Activated naive CD4-positive, alpha-beta T cell treated with anti-CD3 and anti-CD28 coated beads for 36 hours (primary cell): Measurements from ENCODE around the gene VAV2. TPM values are rescaled to one million over a fixed set of nuclear protein-coding genes. Genes with fewer than 3 reads are reported as not detected.

ENCODE experiments used
- CTCF ChIA-PET: fragments of 350-600 bp; sonication (Branson Sonifier 250); formaldehyde crosslinking; loops from one replicate; lab custom pipeline; 2021; ENCODE audit warnings: antibody characterized with exemption; lab: Charles Lee
- DNase-seq: peaks from one replicate; pipeline ENCODE4 v3.0.0-alpha.2; 2020
- H3K27ac Mint-ChIP-seq: one replicate; pipeline ENCODE4 v1.8.0; 2021; ENCODE audit warnings: mild to moderate bottlenecking, mixed read lengths
- H3K27me3 Mint-ChIP-seq: one replicate; pipeline ENCODE4 v1.8.0; 2021; ENCODE audit warnings: low read depth, mixed read lengths
- H3K36me3 Mint-ChIP-seq: one replicate; pipeline ENCODE4 v1.8.0; 2021; ENCODE audit warnings: low read depth, mixed read lengths
- H3K4me1 Mint-ChIP-seq: one replicate; pipeline ENCODE4 v1.8.0; 2021; ENCODE audit warnings: low read depth, mixed read lengths
- H3K4me3 Mint-ChIP-seq: one replicate; pipeline ENCODE4 v1.8.0; 2021; ENCODE audit warnings: mild to moderate bottlenecking, moderate library complexity, mixed read lengths
- H3K9me3 Mint-ChIP-seq: one replicate; pipeline ENCODE4 v1.8.0; 2021; ENCODE audit warnings: mixed read lengths
- intact Hi-C: fragments of 100-400 bp; cut with micrococcal nuclease; formaldehyde crosslinking; loops from one replicate; pipeline ENCODE4 v1.15.1; 2023
- total RNA-seq, 2 experiments: library from RNA; stranded (reverse); gene quantifications; one replicate each; pipeline ENCODE4 v1.2.3, GENCODE V29; 2021

The VAV2 gene
- total RNA-seq, 2 experiments from 2014 or later, result 3.4 to 3.8 TPM

DNA sequence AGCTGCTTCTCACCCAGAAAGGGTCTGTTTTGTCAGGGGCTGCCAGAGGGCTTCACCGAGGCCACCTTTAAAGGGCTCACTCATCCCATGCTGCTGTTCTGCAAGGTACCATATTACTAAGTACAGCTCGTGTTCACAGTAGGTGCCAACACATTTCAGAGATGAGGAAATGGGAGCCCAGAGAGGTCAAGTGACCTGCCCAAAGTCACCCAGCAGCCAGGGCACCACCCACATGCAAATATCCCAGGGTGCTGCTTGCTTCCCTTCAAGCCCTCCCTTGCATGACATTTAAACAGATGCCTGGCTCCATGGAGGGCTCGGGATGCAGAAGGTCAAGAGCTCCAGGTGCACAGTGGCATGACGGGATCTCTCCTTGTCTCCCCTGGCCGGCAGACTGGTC, 130.4 kb downstream of the VAV2 start:
- H3K27me3 Mint-ChIP-seq, result no peaks in the 10 kb centered on the region
- peaks cover 7% of the 10 kb centered on the region for H3K9me3 Mint-ChIP-seq
- intact Hi-C loops, result no loop called here
- no peaks in the 10 kb centered on the region for H3K36me3 Mint-ChIP-seq
- CTCF ChIA-PET, result no interaction called here
- H3K4me1 Mint-ChIP-seq, result no peaks in the 10 kb centered on the region
- DNase-seq, result no peak
- no peak overlapping the region for H3K4me3 Mint-ChIP-seq
- H3K27ac Mint-ChIP-seq, result no peak overlapping the region

DNA sequence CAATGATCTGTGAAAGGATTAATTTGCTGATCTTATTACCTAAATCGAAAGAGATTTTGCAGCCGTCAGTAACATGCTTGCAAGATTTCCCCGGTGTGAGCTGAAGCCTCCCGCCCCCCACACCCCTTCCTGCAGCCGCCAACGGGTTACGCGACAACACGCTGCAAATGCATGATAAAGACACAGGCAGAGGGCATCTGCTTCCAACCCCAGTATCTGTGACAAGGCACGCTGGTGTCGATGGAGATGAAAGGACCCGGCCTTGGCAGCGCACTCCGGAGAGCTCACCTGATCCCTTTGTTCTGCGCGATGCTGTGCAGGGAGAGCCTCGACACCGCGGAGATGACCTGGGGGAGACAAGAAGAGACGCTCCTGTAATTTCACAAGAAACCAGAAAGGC, 131.0 kb downstream of the VAV2 start:
- intact Hi-C loops, result no loop called here
- no peaks in the 10 kb centered on the region for H3K27me3 Mint-ChIP-seq
- no peak overlapping the region for H3K4me3 Mint-ChIP-seq
- no peaks in the 10 kb centered on the region for H3K4me1 Mint-ChIP-seq
- CTCF ChIA-PET, result no interaction called here
- DNase-seq, result no peak
- H3K9me3 Mint-ChIP-seq, result peaks cover 6% of the 10 kb centered on the region
- no peak overlapping the region for H3K27ac Mint-ChIP-seq
- no peaks in the 10 kb centered on the region for H3K36me3 Mint-ChIP-seq

DNA sequence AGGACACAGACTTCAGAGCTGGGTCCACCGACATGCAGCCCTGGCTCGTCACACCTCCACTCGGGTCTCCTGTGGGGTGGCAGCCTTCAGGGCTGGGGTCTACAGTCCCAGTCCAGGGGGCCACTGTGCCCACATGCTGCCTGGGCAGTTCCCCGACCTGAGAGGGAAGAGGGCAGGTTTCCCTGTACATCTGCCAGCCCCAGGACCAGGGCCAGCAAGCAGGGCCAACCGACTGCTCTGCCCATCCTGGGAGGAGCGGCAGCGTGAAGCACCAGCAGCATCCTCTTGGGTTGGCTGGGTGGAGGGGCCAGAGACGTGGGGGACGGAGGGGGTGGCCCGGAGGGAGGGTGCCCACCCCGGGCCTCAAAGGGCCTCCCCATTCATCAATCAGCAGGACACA, 133.4 kb downstream of the VAV2 start:
- no peak for DNase-seq
- intact Hi-C loops, result no loop called here
- CTCF ChIA-PET, result no interaction called here
- Mint-ChIP-seq H3K27me3 (no peaks in the 10 kb centered on the region), H3K9me3 (no peaks in the 10 kb centered on the region), H3K4me1 (no peaks in the 10 kb centered on the region), H3K4me3 (no peak overlapping the region), H3K27ac (no peak overlapping the region), H3K36me3 (no peaks in the 10 kb centered on the region)

DNA sequence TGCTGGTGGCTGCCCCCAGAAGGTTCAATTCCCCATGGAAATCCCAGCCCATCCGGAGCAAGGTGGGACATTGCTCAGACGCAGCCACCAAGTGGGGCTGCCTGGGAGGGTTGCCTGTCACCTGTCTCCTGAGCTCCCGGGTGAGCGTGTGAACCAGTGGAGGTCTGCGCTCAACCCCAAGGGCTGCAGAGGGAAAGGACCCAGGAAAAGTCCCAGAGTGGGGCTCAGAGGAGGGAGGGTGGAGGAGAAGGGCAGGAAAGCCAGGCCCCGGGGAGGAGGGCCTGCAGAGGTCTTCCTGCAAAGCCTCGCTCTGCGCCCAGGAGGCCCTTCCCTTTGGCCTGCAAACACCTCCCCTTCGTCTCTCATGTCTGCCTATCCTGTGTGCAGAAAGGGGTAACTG, 134.5 kb downstream of the VAV2 start:
- no peak for DNase-seq

DNA sequence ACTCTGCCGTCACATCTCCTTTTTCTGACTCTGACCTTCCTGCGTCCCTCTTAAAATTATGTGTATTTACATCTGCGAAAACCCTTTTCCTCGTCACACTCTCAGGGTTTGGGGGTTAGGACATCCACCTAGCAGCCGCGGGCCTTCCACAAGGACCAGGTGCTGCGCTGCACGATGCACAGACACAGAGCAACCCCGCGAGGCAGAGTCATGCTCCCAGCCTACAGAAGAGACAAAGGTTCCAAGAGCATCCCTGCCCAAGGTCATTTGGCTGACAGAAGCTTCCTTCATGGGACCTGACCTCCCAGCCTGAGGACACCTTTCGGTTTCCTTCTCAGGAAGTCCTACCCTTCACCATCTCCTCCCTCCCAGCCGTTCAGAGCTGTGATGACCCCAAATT, 135.3 kb downstream of the VAV2 start:
- H3K9me3 Mint-ChIP-seq, result no peaks in the 10 kb centered on the region
- intact Hi-C loops, result no loop called here
- H3K4me1 Mint-ChIP-seq, result no peaks in the 10 kb centered on the region
- no peak overlapping the region for H3K27ac Mint-ChIP-seq
- no peaks in the 10 kb centered on the region for H3K27me3 Mint-ChIP-seq
- CTCF ChIA-PET, result interaction anchor here (0.6 kb wide), 1 partner anchor 149 kb away, joined by 3 read pairs; no protein-coding TSS in a partner anchor
- no peak for DNase-seq
- no peaks in the 10 kb centered on the region for H3K36me3 Mint-ChIP-seq
- no peak overlapping the region for H3K4me3 Mint-ChIP-seq

More for the DNA sequence above, 134.5 kb downstream of the VAV2 start:
- Mint-ChIP-seq H3K4me3 (no peak overlapping the region), H3K27ac (no peak overlapping the region), H3K36me3 (no peaks in the 10 kb centered on the region), H3K27me3 (no peaks in the 10 kb centered on the region), H3K9me3 (no peaks in the 10 kb centered on the region), H3K4me1 (no peaks in the 10 kb centered on the region)
- intact Hi-C loops, result no loop called here
- CTCF ChIA-PET, result interaction anchor here (0.6 kb wide), 1 partner anchor 148 kb away, joined by 3 read pairs; no protein-coding TSS in a partner anchor

DNA sequence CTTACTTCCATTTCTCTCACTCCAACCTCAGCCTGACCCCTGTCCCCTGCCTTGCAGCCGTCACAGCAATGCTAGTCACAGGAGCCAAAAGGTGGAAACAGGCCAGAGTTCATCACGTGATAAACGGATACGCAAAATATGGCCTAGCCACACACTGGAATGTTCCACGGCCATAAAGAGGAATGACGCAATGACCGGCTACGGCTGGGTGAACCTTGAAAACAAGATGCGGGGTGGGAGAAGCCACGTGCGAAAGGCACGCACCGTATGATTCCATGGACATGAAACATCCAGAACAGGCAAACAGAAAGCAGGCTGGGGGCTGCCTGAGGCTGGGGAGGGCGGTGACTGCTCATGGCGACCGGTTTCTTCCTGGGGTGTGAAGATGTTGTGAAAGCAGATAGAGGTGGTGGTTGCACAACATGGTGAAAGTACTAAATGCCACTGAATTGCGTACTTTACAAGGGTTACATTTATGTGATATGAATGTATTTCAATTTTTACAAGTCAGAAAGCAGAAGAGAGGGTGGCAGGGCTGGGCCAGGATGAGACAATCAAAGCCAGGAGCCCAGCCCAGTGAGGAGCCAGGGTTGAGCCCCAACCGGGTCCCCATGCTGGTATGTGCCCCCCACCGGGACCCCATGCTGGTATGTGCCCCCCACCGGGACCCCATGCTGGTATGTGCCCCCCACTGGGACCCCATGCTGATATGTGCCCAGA, 136.2 kb downstream of the VAV2 start:
- Mint-ChIP-seq H3K27ac (no peak overlapping the region), H3K9me3 (no peaks in the 10 kb centered on the region), H3K4me3 (no peak overlapping the region), H3K4me1 (no peaks in the 10 kb centered on the region), H3K36me3 (no peaks in the 10 kb centered on the region), H3K27me3 (no peaks in the 10 kb centered on the region)
- CTCF ChIA-PET, result no interaction called here
- intact Hi-C loops, result no loop called here
- DNase-seq, result no peak

DNA sequence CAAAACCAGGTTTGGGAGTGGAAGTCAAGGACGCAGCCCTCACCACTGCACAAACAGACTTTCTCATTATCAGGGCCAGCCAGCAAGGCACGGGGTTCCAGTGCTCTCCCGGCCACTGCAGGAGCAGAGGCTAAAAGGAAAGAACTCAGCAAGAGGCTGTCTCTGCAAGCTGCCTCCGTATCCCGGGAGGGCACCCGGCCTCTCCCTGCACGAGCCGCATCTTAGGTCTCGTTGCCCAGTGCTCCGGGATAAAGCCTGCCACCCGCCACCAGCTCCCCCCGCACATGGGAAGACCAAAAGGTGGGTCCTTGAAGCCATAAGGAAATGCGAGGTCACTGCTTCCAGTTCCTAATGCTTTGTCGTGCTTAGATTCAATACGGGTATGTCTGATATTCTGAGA, 136.8 kb downstream of the VAV2 start:
- CTCF ChIA-PET, result no interaction called here
- Mint-ChIP-seq H3K36me3 (no peaks in the 10 kb centered on the region), H3K4me1 (no peaks in the 10 kb centered on the region), H3K9me3 (no peaks in the 10 kb centered on the region), H3K27ac (no peak overlapping the region), H3K27me3 (no peaks in the 10 kb centered on the region), H3K4me3 (no peak overlapping the region)
- no peak for DNase-seq
- intact Hi-C loops, result no loop called here

DNA sequence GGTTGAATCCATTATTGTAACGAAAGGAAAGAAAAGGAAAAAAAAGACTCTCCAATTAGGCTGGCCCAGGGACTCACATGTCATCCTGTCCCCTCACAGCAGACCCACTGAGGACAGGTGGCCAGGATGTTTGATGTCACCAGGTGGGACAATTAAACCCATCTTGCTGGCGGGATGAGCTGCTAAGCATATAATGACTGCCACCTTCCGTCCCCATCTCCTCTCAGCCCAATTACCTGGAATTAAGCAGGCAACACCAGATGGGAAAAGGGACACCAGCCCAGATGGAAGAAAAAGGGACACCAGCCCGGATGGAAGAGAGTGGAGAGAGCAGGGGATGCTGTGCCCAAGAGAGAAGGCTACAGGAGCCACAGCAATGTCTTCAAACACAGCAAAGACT, 137.4 kb downstream of the VAV2 start:
- Mint-ChIP-seq H3K27ac (no peak overlapping the region), H3K27me3 (no peaks in the 10 kb centered on the region), H3K36me3 (no peaks in the 10 kb centered on the region), H3K4me3 (no peak overlapping the region), H3K4me1 (no peaks in the 10 kb centered on the region), H3K9me3 (no peaks in the 10 kb centered on the region)
- intact Hi-C loops, result no loop called here
- DNase-seq, result no peak
- CTCF ChIA-PET, result no interaction called here

DNA sequence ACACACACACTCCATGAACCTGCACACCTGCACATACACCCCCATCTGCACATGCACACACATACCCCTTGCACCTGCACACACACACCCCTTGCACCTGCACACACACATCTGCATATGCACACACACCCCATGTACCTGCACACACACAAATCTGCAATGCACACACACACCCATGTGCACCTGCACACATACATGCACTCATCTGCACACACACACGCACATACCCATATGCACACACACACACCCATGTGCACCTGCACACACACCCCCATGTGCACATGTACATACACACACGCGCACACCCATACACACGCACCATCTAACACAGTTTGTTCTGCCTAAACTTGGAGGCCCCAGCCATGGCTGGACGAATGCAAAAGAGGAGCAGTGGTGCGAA, 138.1 kb downstream of the VAV2 start:
- no peak overlapping the region for H3K27ac Mint-ChIP-seq
- H3K4me1 Mint-ChIP-seq, result no peaks in the 10 kb centered on the region
- intact Hi-C loops, result no loop called here
- H3K9me3 Mint-ChIP-seq, result no peaks in the 10 kb centered on the region
- H3K4me3 Mint-ChIP-seq, result no peak overlapping the region
- CTCF ChIA-PET, result no interaction called here
- no peaks in the 10 kb centered on the region for H3K36me3 Mint-ChIP-seq
- no peak for DNase-seq
- no peaks in the 10 kb centered on the region for H3K27me3 Mint-ChIP-seq

DNA sequence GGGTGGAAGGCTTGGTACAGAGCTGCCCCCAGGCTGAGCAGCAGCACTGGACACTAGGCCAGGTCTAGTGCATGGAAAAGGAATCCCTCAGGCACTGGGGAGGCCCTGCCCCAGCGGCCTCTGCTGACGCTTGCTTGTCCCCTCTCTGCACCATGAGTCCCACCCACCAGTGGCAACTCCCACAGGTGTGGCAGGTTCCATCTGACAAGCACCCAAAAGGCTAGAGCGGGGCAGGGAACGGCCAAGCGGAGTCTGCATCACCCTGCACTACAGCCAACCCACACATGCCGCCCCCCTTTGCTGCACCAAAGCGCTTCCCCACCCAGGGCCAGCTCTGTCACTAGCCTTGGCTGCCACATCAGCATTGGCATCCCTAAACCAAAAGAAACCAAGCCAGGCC, 138.8 kb downstream of the VAV2 start:
- Mint-ChIP-seq H3K4me3 (no peak overlapping the region), H3K36me3 (no peaks in the 10 kb centered on the region), H3K9me3 (no peaks in the 10 kb centered on the region), H3K27me3 (no peaks in the 10 kb centered on the region), H3K27ac (no peak overlapping the region), H3K4me1 (no peaks in the 10 kb centered on the region)
- intact Hi-C loops, result no loop called here
- no peak for DNase-seq
- CTCF ChIA-PET, result no interaction called here

DNA sequence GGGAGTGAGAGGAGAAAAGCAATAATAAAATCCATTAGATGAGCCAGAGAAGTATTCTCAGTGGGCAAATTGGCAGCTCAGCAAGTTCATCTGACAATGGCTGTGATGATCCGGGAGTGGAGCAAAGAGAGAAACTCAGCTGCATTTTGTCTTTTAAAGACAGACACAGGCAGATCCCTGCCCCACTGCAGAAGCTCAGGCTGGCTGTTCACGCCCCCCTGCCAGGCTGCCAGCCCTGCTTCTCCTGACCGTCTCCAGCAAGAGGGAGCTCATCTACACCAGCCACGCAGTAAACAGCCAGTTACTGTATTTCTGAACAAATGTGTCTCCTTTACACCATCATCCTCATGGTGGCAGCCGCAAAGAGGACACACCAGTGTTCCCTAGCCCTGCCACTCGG, 139.7 kb downstream of the VAV2 start:
- H3K9me3 Mint-ChIP-seq, result no peaks in the 10 kb centered on the region
- no peak for DNase-seq
- H3K27ac Mint-ChIP-seq, result no peak overlapping the region
- intact Hi-C loops, result no loop called here
- no peaks in the 10 kb centered on the region for H3K27me3 Mint-ChIP-seq
- H3K4me1 Mint-ChIP-seq, result no peaks in the 10 kb centered on the region
- CTCF ChIA-PET, result no interaction called here
- no peaks in the 10 kb centered on the region for H3K36me3 Mint-ChIP-seq
- H3K4me3 Mint-ChIP-seq, result no peak overlapping the region

DNA sequence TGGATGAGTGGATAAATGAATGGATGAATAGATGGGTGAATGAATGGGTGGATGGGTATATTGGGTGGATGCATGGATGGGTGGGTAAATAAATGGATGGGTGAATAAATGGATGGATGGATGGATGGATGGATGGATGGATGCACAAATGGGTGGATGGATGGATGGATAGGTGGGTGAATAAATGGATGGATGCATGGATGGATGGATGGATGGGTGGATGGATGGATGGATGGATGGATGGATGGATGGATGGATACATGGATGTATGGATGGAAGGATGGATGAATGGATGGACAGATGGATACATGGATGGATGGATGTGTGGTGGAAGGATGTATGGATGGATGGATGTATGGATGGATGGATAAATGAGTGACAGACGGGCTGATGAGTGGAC, 140.4 kb downstream of the VAV2 start:
- no peak for DNase-seq
- Mint-ChIP-seq H3K36me3 (no peaks in the 10 kb centered on the region), H3K9me3 (no peaks in the 10 kb centered on the region), H3K27ac (no peak overlapping the region), H3K27me3 (no peaks in the 10 kb centered on the region), H3K4me3 (no peak overlapping the region), H3K4me1 (no peaks in the 10 kb centered on the region)
- intact Hi-C loops, result no loop called here
- CTCF ChIA-PET, result no interaction called here

DNA sequence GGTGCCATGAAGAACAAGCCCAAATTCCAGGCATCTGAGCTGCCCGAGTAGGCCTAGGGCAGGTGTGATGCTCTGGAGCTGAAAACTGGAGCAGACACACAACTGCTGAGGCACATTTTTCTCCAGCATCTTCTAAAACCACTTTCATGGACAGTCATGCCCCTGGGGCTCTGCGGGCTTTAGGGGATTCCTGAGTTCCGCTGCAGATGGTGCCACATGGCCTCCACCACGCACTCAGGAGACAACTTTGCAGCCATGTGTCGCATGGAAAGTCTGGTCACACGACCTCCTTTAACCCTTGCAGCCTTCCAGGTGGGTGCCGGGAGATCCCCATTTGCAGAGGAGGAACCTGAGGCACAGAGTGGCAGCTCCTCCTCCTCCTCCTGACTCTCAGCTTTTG, 141.2 kb downstream of the VAV2 start:
- Mint-ChIP-seq H3K4me3 (no peak overlapping the region), H3K27me3 (no peaks in the 10 kb centered on the region), H3K36me3 (no peaks in the 10 kb centered on the region), H3K4me1 (no peaks in the 10 kb centered on the region), H3K27ac (no peak overlapping the region), H3K9me3 (no peaks in the 10 kb centered on the region)
- no peak for DNase-seq
- CTCF ChIA-PET, result no interaction called here
- intact Hi-C loops, result no loop called here
